Ureter (tissue), 1 donor: ENCODE data around the gene ADARB2. TPM values are rescaled to one million over a fixed set of nuclear protein-coding genes. Genes with fewer than 3 reads are reported as not detected.

Source experiments
- DNase-seq: peaks from one replicate; pipeline ENCODE4 v3.0.0-alpha.2; 2020; ENCODE audit warnings: low spot score
- total RNA-seq: library from RNA; stranded (reverse); gene quantifications from one replicate; pipeline ENCODE4 v1.2.4, GENCODE V29; 2023
- donor health status: DM: yes; HTN: yes; CAD: no.

Gene ADARB2
- total RNA-seq, 1 donor from 2014 or later = not detected

DNA sequence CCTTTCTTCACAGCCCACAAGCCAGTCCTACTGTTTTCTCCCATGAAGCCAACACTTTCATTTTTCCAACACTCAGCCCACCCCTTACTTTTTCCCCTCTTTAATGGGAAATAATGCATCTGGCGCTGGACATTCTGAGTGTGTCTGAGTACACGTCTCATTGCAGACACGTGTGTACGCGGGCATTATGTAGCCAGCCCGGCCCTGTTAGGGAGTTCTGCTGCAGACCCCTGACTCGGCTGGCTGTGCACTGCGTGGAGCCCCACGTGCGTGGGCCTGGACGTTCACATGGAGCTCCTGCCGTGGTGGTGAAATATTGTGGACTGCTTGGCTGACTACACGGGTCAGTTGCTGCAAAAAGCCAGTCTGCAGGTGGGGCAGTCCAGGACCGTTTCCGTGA is 233.0 kb downstream of the ADARB2 start:
- DNase-seq = no peak

DNA sequence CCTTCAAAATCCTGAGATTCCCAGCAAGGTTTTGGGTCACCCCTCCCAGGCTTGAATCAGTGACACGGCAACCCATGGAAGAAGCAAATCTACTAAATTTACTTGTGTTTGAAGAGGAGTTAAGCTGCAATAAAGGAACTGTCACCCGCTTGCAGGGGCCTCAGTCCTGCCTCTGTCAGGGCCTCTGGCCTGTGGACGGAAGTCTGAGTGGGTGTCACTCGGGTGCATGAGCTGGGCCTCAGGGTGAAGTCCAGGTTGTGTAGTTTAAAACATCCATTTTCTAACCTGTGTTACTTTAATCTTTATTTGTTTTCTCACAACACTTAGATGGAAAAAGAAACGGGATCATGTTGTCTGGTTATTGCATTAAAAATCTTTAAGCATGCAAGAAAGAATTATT is 234.9 kb downstream of the ADARB2 start:
- DNase-seq = no peak

DNA sequence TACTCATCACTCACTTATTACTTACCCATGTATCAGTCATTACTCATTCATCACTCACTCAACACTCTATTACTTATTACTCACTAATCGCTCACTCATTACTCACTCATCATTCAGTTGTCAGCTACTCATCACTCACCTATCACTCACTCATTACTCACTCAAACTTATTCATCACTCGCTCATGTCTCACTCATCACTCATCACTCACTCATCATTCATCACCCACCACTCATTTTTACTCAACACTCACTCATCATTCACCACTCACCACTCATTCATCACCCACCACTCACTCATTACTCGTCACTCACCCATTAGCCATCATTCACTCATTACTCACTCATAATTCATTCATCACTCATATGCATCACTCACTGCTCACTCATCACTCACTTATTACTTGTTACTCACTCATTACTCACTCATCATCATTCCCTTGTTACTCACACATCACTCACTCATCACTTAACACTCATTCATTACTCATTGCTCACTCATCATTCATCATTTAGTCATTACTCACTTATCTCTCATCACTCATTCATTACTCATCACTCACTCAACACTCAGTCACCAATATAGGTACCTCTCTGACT is 237.9 kb downstream of the ADARB2 start:
- no peak for DNase-seq

DNA sequence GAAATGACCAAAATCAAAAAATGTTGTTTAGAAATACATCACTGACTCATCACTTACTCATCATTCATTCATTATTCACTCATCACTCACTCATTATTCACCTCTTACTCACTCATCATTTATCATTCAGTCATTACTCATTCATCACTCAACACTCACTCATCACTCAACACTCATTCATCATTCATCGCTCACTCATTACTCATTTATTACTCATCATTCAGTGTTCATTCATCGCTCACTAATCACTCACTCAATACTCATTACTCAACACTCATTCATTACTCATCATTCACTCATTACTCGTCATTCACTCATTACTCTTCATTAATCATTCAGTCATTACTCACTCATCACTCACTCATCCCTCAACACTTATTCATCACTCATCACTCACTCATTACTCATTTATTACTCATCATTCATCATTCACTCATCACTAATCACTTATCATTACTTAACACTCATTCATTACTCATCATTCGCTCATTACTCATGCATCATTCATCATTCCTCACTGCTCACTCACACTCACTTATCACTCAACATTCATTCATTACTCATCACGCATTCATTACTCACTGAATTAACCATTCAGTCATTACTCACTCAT is 238.5 kb downstream of the ADARB2 start:
- no peak for DNase-seq

DNA sequence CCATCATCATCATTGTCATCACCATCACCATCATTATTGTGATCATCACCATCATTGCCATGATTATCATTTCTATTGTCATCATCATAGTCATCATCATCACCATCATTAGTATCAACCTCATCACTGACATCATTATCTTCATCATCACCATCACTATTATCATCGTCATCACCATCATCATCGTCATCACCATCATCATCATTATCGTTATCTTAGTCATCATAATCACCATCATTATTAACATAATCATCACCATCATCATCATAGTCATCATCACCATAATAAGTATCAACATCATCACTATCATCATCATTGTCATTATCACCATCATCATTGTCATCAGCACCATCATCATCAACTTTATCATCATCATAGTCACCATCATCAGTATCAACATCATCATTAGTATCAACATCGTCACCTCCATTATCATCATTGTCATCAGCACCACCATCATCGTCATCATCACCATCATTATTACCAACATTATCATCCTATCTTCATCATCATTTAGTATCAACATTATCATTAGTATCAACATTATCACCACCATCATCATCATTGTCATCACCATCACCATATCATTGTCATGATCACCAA is 241.3 kb downstream of the ADARB2 start:
- no peak for DNase-seq

DNA sequence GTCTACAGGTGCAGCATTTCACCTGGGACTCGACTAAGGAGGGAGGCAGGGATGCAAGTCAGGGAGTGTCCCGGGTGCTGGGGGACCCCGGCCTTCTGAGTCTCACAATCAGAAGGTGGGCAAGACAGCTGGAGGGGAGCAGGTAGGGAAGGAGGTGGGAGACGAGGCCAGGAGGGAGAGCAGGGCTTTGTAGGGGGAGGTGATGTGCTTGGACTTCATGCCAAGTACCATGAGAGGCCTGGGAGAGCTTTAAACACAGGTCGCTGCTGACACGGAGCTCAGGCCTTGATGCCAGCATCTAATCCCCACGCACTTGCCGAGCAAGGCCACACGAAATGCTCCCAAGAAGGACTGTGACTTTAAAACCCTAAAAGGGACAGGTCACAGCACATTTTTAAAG is 244.7 kb downstream of the ADARB2 start:
- DNase-seq = no peak

DNA sequence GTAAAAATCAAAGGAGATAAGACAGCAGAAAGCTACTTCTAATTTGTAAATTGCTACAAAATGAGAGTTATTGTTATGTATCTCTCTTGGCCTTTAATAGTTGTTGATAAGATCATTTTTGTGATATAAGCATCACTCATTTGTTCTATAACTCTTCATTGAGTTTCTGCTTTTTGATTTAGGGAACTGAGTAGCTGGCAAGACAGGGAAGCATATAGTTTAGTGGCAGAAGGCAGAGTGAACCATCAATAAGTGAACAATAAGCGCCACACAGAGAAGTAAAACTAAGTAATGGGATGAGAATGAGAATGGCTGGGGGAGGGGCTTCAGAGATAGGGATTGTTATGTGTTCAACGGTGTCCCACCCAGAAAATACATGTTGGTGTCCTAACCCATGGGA is 245.4 kb downstream of the ADARB2 start:
- no peak for DNase-seq

DNA sequence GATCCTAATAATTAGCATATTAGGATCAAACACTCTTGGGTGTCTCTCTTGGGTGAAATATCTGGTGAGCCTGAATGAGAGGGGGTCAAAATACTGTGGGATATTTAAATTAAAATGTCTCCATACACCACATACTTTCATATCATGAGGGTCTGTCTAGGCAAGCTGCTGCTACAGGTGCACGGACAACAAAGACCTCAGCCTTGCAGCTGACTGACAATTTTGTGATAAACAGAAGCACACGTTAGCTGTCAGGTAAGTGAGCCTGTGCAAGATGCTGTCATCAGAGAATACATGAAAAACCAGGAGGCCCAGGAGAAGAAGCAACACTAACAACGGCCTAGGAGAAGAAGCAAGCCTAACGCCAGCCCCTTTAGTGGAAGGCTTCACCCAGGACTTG is 247.5 kb downstream of the ADARB2 start:
- no peak for DNase-seq

DNA sequence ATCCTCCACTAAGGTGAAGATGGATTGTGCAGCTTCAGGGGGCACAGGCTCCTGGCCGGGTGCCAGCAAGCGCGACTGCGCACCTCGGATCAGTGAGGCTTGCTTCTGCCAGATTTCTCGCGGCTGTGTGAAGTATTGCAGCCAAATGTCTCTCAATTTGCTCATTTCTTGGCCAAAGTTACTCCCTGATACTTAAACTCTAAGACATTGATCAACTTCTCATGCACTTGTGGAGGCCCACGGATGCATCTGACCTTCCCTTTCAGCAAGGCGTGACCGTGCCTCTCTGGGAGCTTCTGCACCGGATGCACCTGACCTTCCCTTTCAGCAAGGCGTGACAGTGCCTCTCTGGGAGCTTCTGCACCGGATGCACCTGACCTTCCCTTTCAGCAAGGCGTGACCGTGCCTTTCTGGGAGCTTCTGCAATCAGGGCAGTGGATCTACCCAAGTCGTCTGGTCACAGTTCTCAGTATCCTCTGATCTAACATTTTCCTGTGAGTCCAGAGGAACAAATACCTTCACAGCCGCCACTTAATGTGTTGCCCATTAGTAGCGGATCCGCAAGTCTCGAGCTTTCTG is 248.3 kb downstream of the ADARB2 start:
- no peak for DNase-seq

DNA sequence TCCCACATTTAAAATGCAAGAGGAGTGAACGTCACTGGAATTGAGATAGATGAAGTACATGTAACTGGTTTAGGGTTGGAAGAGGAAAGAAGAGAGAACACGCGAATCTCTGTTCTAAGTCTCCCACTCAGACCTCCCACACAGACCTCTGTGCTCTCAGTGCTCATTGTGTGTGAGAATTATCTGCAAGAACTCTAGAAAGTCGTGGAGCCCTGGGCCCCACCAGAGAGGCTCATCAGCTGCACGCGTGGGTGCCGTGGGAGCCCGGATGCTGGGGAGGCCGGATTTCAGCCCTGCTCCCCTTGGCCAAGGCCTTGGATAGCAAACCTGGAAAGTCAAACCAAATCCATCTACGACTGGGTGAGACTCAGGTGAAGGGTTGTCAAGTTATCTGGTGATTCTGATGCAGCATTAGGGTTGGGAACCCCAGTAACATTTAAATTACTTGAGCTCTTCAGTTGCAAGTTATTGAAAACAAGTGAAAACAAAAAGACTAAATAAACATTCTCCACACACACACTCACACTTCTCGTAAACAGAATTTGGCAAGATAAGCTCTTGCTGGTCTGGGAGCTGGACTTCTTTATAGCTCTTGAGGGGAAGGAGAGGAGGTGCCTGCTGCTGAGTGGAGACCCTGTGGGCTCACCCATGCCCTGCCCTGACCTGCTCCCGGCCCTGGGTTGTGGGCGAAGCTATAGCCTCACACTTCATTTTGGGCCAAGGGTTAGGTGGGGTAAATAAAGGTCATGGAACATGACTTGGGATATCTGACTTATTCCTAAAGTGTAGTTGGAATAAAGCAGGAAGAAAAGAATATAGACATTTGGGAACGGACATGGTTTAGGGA is 250.3 kb downstream of the ADARB2 start:
- DNase-seq = no peak

DNA sequence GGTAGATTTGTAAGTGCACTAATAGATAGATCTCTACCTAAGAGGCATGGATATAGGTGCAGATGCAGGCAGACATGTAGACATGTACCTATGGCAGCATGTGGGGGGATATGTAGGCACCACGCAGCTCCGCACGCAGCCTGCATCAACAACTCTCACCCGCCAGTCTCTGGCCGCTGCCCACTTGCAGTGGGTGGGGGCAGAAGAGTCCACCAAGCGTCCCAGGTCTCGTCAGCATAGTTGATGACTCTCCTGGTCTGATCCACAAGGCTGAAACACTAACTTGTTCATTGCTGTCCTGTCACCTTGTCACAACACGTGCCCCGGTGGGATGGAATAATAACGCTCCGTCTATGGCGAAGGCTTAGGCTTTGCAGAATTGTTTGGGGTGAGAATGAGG is 252.0 kb downstream of the ADARB2 start:
- DNase-seq = no peak

DNA sequence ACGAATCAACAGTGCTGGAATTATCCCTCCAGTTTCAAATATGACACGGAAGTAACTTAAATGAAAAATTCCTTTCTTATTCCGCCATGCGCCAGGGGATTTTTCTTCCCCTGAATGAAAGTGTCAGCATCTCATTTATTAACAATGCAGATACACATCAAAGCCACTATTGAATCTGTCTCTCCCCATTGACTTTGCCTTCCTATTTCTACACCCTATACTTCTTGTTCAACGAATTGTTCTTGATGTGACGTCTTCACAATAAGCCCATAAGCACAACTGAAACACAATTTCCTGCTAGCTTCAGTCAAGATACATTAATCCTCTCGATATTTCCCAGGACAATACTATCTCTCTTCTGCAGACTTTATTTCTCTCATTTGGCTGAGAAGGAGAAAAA is 253.5 kb downstream of the ADARB2 start:
- no peak for DNase-seq

DNA sequence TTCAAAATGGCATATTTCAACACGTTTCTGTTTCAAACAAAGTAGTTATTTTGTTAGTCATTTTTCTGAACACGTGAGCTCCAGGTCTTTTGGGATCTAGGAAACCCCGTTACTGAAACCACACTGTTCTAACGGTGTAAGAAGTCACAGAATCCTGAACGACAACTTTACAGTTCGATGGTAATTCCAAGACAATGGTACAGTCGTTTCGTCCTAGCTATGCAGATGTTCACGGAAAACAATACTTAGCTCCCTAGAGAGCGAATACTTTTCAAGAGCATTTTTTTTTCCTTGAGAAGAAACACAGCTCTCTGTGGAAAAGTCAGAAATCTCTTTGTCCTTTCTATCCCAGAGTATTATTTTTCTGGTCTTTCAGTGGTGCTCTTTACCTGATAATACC is 254.1 kb downstream of the ADARB2 start:
- DNase-seq = no peak

DNA sequence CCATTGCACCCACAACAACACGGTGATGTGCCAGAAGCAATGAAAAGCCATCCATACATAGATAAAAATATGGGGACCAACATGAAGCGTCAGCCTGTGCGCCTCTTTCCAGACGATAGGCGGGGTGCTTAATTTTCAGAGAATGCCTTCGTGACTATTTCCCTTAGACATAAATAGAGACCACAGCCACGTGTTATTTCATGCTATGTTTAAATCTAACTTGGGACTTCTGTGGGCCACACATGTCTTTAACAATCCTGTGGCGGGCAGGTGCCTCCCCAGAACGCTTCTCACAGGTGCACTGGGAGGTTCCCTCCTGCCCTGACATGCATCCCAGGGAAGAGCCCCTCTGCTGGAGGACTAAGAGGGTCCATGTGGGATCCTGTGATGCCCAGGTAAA is 259.7 kb downstream of the ADARB2 start:
- DNase-seq = no peak

DNA sequence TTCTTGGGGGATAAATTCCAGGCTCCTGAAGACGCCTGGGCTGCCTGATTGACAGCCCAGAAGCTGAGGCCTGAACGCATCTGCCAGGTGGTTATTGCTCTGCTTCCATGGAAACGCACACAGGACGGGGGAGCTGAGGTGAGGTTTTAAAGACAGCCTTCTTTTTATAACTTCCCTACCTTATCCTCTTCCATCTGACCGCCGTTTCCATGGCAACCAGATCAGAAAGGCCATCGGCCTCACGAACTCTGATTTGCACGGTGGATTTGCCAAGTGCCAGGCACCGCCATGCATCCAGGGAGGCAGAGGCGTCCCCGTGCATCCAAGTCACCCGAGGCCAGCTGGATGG is 260.9 kb downstream of the ADARB2 start:
- no peak for DNase-seq

DNA sequence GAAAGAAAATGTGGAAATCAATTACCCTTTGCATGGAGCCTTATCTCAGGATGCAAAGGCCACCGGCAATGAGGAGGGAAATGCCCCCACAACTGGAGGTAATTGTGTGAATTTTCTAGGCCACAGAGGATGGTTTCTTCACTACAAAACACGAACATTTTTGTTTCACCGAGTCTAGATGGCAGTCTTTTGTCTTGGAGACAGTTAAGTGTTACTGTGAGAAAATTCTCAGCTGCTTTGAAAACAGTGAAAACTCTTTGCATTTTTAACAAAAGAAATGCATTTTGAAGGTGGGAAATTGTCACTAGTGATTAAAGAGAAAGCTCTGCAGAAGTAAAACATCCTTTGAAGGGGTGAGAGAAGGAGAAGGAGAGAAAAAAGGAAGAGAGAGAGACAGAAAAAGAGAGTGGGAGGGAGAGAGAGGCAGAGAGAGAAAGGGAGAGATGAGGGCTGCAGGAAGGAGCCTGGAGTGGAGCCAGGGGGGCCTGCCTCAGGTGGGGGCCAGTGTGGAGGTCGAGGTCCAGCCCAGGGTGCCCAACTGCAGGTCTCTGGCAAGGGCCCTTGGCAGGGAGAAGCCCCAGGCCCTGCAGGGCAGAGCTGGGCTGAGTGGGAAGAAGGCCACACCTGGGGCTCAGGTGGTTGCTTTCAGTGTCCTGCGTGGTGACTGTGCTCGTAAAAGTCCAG is 261.4 kb downstream of the ADARB2 start:
- no peak for DNase-seq

DNA sequence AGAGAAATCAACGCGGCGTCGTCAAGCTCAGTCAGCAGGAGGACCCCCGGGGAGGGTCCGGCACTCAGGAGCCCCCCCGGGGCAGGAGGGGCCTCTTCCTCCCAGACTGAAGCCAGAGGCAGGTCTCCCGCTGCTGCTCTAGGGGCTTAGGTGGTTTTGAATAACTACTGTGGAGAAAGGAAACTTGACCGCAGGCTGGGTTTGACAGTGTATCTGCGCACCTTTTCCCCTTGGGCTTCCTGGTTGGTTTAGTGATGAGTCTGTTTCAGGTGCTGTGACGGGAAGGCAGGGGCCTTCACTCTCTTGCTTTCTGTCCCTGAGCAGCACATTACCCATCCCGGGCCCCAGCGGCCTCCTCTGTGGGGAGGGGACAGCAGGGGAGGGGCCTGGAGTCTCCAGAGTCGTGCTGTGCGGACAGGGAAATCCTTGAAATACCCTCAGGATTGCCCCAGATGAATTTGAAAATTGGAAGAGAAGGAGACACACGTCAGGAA is 262.2 kb downstream of the ADARB2 start:
- no peak for DNase-seq

DNA sequence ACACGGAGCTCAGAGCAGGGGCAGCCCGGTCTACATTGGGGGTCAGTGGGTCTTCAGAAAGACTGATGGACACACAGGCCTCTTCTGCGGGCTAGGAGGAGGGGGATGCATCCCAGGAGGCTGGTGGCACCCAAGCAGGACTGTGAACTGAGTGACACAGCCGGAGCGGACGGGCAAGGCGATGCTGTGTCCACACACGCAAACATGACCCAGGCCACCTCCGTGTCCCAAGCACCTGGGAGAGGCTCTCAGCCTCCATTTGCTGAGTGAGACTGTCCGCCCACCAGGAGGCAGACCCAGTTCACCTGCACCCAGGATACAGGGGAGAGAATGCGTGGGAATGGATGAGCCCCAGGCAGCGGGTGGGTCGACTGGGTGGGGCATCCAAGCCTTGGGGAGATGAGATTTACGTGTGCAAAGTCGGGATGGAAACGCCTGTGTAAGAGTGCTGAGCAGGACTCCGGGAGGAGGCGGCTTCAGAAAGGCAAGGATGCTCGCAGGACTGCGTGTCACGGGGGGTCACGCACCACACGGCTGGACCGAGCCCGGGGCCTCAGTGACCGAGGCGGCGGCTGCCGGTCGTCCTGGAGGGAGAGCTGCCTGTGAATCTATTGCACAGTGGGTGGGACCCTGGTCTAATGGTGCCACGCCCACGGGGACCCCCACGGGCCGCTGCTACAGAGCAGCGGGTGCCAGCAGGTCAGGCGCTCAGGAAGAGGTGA is 262.8 kb downstream of the ADARB2 start:
- DNase-seq = no peak

DNA sequence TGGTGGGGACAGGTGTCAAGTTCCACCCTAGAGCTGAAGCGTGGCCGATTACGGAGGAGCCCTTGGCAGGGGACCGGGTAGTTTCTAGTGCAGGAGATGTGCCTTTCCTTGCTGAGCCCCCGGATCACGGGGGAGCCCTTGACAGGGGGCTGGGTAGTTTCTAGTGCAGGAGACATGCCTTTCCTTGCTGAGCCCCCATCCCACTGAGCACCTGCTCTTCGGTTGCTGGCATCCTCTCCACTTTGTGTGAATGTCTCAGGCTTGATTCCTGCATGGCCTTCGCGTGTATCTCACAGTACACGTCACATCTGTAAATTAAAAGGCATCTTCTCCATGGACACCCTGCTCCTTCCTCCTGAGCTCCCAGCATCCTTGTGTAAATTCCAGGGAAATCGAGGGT is 263.5 kb downstream of the ADARB2 start:
- no peak for DNase-seq

DNA sequence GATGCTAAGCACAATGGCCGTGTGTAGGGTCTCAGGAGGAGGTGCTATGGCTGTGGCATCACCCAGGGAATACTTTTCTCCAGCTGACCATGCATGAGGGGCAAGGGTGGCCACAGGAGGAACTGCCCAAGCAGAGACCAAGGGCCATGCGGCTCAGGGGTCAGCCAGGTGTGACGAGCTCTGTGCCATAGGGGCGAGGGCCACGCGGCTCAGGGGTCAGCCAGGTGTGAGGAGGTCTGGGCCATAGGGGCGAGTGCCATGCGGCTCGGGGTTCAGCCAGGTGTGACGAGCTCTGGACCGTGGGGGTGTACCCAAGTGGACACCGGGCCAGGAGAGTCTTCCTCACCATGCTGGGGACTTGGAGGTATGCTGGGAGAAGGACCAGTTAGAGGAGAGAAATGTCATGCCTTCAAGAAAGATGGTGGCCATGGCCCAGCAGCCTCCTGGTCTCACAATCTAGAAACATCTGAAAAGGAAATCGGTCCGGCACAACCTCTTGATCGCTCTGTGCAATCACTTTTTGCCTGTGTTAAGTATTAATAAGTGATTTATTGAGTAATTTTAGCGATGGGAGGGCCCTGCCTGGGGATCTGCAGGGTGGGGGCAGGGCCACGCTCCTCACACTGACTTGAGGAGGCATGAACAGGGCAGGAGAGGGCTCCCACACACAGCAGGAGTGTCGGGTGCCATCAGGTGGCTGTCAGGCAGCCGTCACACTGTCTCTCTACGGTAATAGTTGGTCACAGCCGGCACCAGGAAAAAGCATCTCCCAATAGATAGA is 265.0 kb downstream of the ADARB2 start:
- DNase-seq = no peak
